Retinal pigment epithelial cell (primary cell): ENCODE measurements around the gene HIGD2A.

Source experiments
- DNase-seq: peaks from one replicate; pipeline ENCODE4 v3.0.0-alpha.2; 2010; ENCODE audit warnings: low read depth
- H3K4me3 ChIP-seq: 2 replicates; pipeline ENCODE4 v1.5.1; 2011; ENCODE audit warnings: mild to moderate bottlenecking, low read length, control low read depth, moderate library complexity
- TF ChIP-seq, protein P1 (sequence below): conservative IDR thresholded peaks from 2 replicates; pipeline ENCODE4 v1.5.1; 2011; ENCODE audit warnings: low read depth, low read length, control low read depth, inconsistent platforms

The HIGD2A gene

GRCh38 chr5:176394881-176395675, 6.5 kb downstream of the HIGD2A start:
- H3K4me3 ChIP-seq, result no peak overlapping the region
- DNase-seq, result no peak
- TF ChIP-seq, protein P1, sequence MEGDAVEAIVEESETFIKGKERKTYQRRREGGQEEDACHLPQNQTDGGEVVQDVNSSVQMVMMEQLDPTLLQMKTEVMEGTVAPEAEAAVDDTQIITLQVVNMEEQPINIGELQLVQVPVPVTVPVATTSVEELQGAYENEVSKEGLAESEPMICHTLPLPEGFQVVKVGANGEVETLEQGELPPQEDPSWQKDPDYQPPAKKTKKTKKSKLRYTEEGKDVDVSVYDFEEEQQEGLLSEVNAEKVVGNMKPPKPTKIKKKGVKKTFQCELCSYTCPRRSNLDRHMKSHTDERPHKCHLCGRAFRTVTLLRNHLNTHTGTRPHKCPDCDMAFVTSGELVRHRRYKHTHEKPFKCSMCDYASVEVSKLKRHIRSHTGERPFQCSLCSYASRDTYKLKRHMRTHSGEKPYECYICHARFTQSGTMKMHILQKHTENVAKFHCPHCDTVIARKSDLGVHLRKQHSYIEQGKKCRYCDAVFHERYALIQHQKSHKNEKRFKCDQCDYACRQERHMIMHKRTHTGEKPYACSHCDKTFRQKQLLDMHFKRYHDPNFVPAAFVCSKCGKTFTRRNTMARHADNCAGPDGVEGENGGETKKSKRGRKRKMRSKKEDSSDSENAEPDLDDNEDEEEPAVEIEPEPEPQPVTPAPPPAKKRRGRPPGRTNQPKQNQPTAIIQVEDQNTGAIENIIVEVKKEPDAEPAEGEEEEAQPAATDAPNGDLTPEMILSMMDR, result no peak

GRCh38 chr5:176396330-176396729, 7.8 kb downstream of the HIGD2A start:
- TF ChIP-seq, protein P1, result no peak
- H3K4me3 ChIP-seq, result no peak overlapping the region
- DNase-seq, result no peak

DNA sequence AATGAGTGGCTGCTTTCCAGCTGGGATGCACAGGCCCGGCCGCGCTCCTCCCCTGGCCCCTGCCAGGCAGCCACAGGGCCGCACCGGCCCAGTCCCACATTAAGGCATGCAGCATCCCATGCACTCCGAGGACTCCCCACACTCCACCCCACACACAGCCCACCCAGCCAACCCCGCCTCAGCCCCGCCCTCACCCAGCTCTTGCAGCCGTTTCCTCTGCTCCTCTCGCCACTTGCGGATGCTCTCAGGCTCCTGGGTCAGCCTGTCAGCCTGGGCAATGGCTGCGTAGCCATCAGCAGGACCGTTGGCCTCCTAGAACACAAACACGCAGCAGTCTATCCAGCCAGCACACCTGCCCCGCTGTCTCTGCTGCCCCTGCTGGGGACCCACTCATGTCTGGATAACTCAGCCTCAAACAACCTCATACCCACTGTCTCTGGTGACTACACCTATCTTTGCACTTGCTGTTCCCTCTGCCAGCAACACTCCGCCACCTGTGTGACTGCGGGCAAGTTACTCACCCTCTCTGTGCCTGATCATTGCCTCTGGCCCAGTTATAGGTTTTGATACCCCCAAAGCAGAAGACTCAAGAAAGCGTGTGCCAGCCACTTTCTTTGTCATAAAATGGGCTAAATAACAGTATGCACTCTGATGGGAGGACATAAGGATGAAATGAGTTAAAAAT, 9.3 kb downstream of the HIGD2A start:
- TF ChIP-seq, protein P1, result no peak
- no peak overlapping the region for H3K4me3 ChIP-seq
- DNase-seq, result no peak

GRCh38 chr5:176400382-176401156, 12.0 kb downstream of the HIGD2A start:
- TF ChIP-seq, protein P1, result no peak
- DNase-seq, result no peak
- H3K4me3 ChIP-seq, result no peak overlapping the region

DNA sequence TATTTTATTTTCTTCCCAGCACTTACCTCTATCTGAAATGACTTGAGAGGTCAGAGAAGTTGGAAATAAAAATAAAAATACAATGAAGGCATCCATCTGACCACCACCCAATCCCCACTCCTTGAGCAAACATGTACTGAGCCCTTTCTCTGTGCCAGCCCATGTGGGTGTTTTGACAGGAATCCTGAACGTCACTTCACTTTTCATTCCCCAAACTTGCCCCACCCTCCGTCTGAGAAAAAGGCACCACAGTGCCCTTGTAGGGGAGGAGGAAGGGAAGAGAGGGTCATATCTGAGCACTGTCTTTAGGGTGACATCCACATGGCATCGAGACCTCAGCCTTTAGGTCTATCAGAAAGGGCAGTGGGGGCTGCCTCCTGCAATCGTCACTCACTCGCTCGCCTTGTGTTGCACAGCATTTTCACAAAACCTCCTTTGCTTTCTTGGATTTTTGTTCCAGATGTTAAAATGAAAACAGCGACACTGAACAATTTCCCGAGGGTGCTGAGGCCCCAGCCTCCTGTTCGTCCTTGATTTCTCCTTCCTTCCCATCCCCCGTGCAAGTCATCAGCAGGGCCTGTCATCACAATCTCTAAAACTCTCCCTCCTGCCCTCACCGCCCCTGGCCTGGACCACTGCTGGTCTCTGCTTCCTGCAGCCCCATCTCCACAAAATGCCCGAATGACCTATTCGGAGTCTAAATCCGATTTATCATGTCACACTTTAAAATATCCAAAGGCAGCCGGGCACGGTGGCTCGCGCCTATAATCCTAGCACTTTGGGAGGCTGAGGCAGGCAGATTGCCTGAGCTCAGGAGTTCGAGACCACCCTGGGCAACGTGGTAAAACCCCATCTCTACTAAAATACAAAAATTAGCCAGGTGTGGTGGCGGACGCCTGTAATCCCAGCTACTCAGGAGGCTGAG, 13.0 kb downstream of the HIGD2A start:
- TF ChIP-seq, protein P1, result no peak
- no peak for DNase-seq
- no peak overlapping the region for H3K4me3 ChIP-seq

DNA sequence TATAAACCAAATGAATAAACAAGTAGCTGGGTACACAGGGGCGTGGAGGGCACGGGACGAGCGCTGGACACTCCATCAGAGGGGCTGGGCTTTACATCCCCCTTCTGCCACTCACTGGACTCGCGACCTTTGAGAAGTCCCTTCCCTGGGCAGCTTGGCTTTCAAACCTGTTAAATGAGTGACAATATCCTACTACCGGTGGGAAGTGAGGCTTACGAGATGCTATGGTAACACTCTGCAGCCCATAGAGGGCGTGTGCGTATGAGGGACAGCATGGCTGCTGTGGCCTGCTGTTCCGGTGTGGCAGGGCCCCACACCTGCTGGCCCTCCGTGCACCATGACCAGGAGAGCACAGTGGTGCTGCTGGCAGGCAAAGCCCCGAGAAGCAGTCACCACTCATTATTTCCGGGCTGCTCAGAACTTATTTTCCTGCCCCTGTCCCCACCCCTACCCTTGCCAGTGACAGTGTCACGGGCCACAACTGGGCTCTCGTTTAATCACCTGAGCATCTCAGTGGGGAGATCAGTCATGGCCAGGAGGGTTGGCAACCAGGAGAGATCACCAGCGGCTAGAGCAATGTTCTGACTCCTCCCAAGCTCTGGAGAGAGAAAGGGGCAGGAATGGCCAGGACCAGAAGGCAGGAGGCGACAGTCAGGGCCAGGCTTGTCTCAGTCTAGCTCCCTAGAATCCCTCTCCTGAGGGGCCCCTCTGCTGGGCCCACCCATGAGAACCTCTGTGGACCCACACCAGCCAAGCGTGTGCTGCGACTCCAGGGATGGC, 17.3 kb downstream of the HIGD2A start:
- TF ChIP-seq, protein P1, result no peak
- no peak for DNase-seq
- no peak overlapping the region for H3K4me3 ChIP-seq
